WTC11 (cell line): Measurements from ENCODE around the gene EML4. TPM values are rescaled to one million over a fixed set of nuclear protein-coding genes. Genes with fewer than 3 reads are reported as not detected.

ENCODE experiments used
- CREM ChIP-seq: sonication (generic); formaldehyde crosslinking; IDR thresholded peaks from 2 replicates; pipeline ENCODE4 v1.8.1; 2022; ENCODE audit warnings: mild to moderate bottlenecking, missing genetic modification reagents, moderate library complexity
- ESRRA ChIP-seq: sonication (generic); formaldehyde crosslinking; IDR thresholded peaks from 2 replicates; pipeline ENCODE4 v1.8.1; 2022; ENCODE audit warnings: mild to moderate bottlenecking, missing genetic modification reagents, borderline replicate concordance
- FOXP1 ChIP-seq: sonication (generic); formaldehyde crosslinking; IDR thresholded peaks from 2 replicates; pipeline ENCODE4 v1.8.0; 2022; ENCODE audit warnings: missing genetic modification reagents, mild to moderate bottlenecking, moderate library complexity, borderline replicate concordance
- FOXP4 ChIP-seq: sonication (generic); formaldehyde crosslinking; IDR thresholded peaks from 2 replicates; pipeline ENCODE4 v1.8.0; 2022; ENCODE audit warnings: mild to moderate bottlenecking, missing genetic modification reagents
- GTF2I ChIP-seq: fragments of 250-450 bp; sonication (Bioruptor Pico); conservative IDR thresholded peaks from 2 replicates; pipeline ENCODE4 v1.4.0; 2021; ENCODE audit warnings: mild to moderate bottlenecking
- JAZF1 ChIP-seq: fragments of 250-450 bp; sonication (Bioruptor Pico); IDR thresholded peaks from 2 replicates; pipeline ENCODE4 v1.9.0; 2021; ENCODE audit warnings: moderate library complexity, mild to moderate bottlenecking, inconsistent platforms
- KAT7 ChIP-seq: sonication (generic); formaldehyde crosslinking; IDR thresholded peaks from 2 replicates; pipeline ENCODE4 v1.8.1; 2023; ENCODE audit warnings: missing genetic modification reagents, mild to moderate bottlenecking, borderline replicate concordance
- MXD4 ChIP-seq: fragments of 250-450 bp; sonication (Bioruptor Pico); IDR thresholded peaks from 2 replicates; pipeline ENCODE4 v1.8.0; 2021; ENCODE audit warnings: mild to moderate bottlenecking, moderate library complexity, borderline replicate concordance
- NFYB ChIP-seq: sonication (generic); formaldehyde crosslinking; conservative IDR thresholded peaks from 2 replicates; pipeline ENCODE4 v1.8.0; 2022; ENCODE audit warnings: low read depth, missing genetic modification reagents
- NR3C1 ChIP-seq: sonication (generic); formaldehyde crosslinking; conservative IDR thresholded peaks from 2 replicates; pipeline ENCODE4 v1.8.1; 2023; ENCODE audit warnings: low read depth, mild to moderate bottlenecking, missing genetic modification reagents
- OVOL2 ChIP-seq: fragments of 250-450 bp; sonication (Bioruptor Pico); IDR thresholded peaks from 2 replicates; pipeline ENCODE4 v1.9.0; 2021; ENCODE audit warnings: mild to moderate bottlenecking, borderline replicate concordance
- RELA ChIP-seq: sonication (generic); formaldehyde crosslinking; IDR thresholded peaks from 2 replicates; pipeline ENCODE4 v1.8.1; 2022; ENCODE audit warnings: missing genetic modification reagents, mild to moderate bottlenecking, borderline replicate concordance
- SP1 ChIP-seq: sonication (generic); formaldehyde crosslinking; conservative IDR thresholded peaks from 2 replicates; pipeline ENCODE4 v1.8.1; 2022; ENCODE audit warnings: missing genetic modification reagents
- TCF7 ChIP-seq: sonication (generic); formaldehyde crosslinking; IDR thresholded peaks from 2 replicates; pipeline ENCODE4 v1.8.0; 2022; ENCODE audit warnings: mild to moderate bottlenecking, low read depth, missing genetic modification reagents, moderate library complexity
- TEAD1 ChIP-seq: sonication (generic); formaldehyde crosslinking; IDR thresholded peaks from 2 replicates; pipeline ENCODE4 v1.8.0; 2022; ENCODE audit warnings: mild to moderate bottlenecking, missing genetic modification reagents
- USF2 ChIP-seq: sonication (generic); formaldehyde crosslinking; IDR thresholded peaks from 2 replicates; pipeline ENCODE4 v1.8.1; 2023; ENCODE audit warnings: mild to moderate bottlenecking, missing genetic modification reagents, moderate library complexity
- ZBTB21 ChIP-seq: sonication (generic); formaldehyde crosslinking; IDR thresholded peaks from 2 replicates; pipeline ENCODE4 v1.8.1; 2023; ENCODE audit warnings: mild to moderate bottlenecking, missing genetic modification reagents, borderline replicate concordance
- ZNF138 ChIP-seq: sonication (generic); formaldehyde crosslinking; conservative IDR thresholded peaks from 2 replicates; pipeline ENCODE4 v1.8.1; 2022; ENCODE audit warnings: mild to moderate bottlenecking, moderate library complexity, missing genetic modification reagents
- ZNF423 ChIP-seq: fragments of 250-450 bp; sonication (Bioruptor Pico); IDR thresholded peaks from 2 replicates; pipeline ENCODE4 v2.1.2; 2022; ENCODE audit warnings: mild to moderate bottlenecking, moderate library complexity
- total RNA-seq: library from RNA; stranded (reverse); gene quantifications from 3 replicates; pipeline ENCODE4 v1.2.3, GENCODE V29; 2021
- TF ChIP-seq, protein P1 (sequence below): sonication (generic); formaldehyde crosslinking; conservative IDR thresholded peaks from 2 replicates; pipeline ENCODE4 v1.8.1; 2023; ENCODE audit warnings: mild to moderate bottlenecking, low read depth, missing genetic modification reagents, moderate library complexity
- TF ChIP-seq, protein P2 (sequence below): fragments of 250-450 bp; sonication (Bioruptor Pico); IDR thresholded peaks from 2 replicates; pipeline ENCODE4 v1.9.0; 2021; ENCODE audit warnings: mild to moderate bottlenecking, borderline replicate concordance
- TF ChIP-seq, protein P3 (sequence below): sonication (generic); formaldehyde crosslinking; IDR thresholded peaks from 2 replicates; pipeline ENCODE4 v1.8.1; 2023; ENCODE audit warnings: mild to moderate bottlenecking, moderate library complexity, missing genetic modification reagents
- TF ChIP-seq, protein P4 (sequence below): sonication (generic); formaldehyde crosslinking; IDR thresholded peaks from 2 replicates; pipeline ENCODE4 v1.8.1; 2022; ENCODE audit warnings: mild to moderate bottlenecking, moderate library complexity, missing genetic modification reagents

EML4 gene
- total RNA-seq, 1 experiment from 2014 or later = 89.9 TPM

DNA sequence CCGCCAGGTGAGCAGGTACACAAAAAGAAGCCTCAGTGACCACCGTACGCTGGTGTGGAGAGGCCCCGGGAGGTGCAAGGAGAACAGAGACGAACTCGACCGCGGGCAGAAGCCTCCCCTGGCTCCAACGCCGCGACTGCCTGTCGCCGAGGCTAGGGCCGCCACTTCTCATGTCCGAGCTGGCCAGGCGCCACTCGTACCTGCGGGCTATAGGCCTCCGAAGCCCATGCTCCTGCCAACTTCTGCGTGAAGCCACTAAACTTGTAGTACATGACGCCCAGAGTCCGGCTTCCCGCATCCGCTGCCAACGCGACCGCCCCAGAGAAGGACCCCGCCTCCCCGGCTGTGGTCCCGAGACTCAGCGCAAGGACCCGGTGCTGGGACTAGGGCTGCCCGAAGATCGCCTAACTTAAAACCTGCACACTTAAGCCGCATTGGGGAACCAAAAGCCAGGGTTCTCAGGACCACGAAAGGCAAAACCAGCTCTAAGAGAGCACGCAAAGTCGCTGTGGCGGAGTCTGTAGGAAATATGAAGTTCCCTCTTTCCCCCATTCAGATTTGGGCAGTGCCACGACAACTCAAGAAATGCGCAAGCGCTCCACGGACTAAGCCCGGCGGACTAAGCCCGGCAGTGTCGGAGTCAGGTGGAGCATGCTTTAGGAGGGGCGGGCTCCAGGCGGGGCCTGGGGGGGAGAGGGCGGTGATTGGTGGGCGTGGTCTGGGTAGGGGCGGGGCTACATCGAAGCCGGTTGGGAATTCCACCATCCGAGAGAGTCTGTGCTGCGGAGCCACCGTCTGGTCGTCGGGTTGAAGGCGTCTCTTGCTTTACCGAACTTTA lies 192.0 kb downstream of the EML4 start, which contains the start of gene COX7A2L (continued):
- TF ChIP-seq, protein P1, sequence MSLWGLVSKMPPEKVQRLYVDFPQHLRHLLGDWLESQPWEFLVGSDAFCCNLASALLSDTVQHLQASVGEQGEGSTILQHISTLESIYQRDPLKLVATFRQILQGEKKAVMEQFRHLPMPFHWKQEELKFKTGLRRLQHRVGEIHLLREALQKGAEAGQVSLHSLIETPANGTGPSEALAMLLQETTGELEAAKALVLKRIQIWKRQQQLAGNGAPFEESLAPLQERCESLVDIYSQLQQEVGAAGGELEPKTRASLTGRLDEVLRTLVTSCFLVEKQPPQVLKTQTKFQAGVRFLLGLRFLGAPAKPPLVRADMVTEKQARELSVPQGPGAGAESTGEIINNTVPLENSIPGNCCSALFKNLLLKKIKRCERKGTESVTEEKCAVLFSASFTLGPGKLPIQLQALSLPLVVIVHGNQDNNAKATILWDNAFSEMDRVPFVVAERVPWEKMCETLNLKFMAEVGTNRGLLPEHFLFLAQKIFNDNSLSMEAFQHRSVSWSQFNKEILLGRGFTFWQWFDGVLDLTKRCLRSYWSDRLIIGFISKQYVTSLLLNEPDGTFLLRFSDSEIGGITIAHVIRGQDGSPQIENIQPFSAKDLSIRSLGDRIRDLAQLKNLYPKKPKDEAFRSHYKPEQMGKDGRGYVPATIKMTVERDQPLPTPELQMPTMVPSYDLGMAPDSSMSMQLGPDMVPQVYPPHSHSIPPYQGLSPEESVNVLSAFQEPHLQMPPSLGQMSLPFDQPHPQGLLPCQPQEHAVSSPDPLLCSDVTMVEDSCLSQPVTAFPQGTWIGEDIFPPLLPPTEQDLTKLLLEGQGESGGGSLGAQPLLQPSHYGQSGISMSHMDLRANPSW (CRISPR knock-in tag) = no peak
- TF ChIP-seq TEAD1 (CRISPR knock-in tag) = no peak
- TF ChIP-seq FOXP1 = no peak
- no peak for TF ChIP-seq MXD4 (CRISPR knock-in tag)
- TF ChIP-seq CREM = 0 out of 2 replicates have a peak, but pooled peaks have one; percentile 19
- no peak for TF ChIP-seq JAZF1 (CRISPR knock-in tag)
- TF ChIP-seq, protein P2, sequence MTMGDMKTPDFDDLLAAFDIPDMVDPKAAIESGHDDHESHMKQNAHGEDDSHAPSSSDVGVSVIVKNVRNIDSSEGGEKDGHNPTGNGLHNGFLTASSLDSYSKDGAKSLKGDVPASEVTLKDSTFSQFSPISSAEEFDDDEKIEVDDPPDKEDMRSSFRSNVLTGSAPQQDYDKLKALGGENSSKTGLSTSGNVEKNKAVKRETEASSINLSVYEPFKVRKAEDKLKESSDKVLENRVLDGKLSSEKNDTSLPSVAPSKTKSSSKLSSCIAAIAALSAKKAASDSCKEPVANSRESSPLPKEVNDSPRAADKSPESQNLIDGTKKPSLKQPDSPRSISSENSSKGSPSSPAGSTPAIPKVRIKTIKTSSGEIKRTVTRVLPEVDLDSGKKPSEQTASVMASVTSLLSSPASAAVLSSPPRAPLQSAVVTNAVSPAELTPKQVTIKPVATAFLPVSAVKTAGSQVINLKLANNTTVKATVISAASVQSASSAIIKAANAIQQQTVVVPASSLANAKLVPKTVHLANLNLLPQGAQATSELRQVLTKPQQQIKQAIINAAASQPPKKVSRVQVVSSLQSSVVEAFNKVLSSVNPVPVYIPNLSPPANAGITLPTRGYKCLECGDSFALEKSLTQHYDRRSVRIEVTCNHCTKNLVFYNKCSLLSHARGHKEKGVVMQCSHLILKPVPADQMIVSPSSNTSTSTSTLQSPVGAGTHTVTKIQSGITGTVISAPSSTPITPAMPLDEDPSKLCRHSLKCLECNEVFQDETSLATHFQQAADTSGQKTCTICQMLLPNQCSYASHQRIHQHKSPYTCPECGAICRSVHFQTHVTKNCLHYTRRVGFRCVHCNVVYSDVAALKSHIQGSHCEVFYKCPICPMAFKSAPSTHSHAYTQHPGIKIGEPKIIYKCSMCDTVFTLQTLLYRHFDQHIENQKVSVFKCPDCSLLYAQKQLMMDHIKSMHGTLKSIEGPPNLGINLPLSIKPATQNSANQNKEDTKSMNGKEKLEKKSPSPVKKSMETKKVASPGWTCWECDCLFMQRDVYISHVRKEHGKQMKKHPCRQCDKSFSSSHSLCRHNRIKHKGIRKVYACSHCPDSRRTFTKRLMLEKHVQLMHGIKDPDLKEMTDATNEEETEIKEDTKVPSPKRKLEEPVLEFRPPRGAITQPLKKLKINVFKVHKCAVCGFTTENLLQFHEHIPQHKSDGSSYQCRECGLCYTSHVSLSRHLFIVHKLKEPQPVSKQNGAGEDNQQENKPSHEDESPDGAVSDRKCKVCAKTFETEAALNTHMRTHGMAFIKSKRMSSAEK (CRISPR knock-in tag) = no peak
- TF ChIP-seq FOXP4 = no peak
- TF ChIP-seq SP1 = peak; percentile 81; the same call in 1 of the 2 replicates
- TF ChIP-seq, protein P3, sequence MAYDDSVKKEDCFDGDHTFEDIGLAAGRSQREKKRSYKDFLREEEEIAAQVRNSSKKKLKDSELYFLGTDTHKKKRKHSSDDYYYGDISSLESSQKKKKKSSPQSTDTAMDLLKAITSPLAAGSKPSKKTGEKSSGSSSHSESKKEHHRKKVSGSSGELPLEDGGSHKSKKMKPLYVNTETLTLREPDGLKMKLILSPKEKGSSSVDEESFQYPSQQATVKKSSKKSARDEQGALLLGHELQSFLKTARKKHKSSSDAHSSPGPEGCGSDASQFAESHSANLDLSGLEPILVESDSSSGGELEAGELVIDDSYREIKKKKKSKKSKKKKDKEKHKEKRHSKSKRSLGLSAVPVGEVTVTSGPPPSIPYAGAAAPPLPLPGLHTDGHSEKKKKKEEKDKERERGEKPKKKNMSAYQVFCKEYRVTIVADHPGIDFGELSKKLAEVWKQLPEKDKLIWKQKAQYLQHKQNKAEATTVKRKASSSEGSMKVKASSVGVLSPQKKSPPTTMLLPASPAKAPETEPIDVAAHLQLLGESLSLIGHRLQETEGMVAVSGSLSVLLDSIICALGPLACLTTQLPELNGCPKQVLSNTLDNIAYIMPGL = no peak
- no peak for TF ChIP-seq ZBTB21 (CRISPR knock-in tag)
- no peak for TF ChIP-seq TCF7 (CRISPR knock-in tag)
- TF ChIP-seq NFYB (CRISPR knock-in tag) = no peak
- TF ChIP-seq KAT7 = 0 out of 2 replicates have a peak, but pooled peaks have one; percentile 32
- peak; percentile 70 for TF ChIP-seq USF2
- no peak for TF ChIP-seq GTF2I
- no peak for TF ChIP-seq ZNF423 (CRISPR knock-in tag)
- TF ChIP-seq ZNF138 (CRISPR knock-in tag) = no peak
- TF ChIP-seq ESRRA (CRISPR knock-in tag) = 0 out of 2 replicates have a peak, but pooled peaks have one; percentile 42
- TF ChIP-seq RELA (CRISPR knock-in tag) = no peak; the same call in 1 of the 2 replicates
- TF ChIP-seq, protein P4, sequence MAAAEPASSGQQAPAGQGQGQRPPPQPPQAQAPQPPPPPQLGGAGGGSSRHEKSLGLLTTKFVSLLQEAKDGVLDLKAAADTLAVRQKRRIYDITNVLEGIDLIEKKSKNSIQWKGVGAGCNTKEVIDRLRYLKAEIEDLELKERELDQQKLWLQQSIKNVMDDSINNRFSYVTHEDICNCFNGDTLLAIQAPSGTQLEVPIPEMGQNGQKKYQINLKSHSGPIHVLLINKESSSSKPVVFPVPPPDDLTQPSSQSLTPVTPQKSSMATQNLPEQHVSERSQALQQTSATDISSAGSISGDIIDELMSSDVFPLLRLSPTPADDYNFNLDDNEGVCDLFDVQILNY (CRISPR knock-in tag) = no peak
- TF ChIP-seq NR3C1 = no peak
- no peak for TF ChIP-seq OVOL2 (CRISPR knock-in tag)
